Measurements from ENCODE around the gene LHFPL2.

DNA sequence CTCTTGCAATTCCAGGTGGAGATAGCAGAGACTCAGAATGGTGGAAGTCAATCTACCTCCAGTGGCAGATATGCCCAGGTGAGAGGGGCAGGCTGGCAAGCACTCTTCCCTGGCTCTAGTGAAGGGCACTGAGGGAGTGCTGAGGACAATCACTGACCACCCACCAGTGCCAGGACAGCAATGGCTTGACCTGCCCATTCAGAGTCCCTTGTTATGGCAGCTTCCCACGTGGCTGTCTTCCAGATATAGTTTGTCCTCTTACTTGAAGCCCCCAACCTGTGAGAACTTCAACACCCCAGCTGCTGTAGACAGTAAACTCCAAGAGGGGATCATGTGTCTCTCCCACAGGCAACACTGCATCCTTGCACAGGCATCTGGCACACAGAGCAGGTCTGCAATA, 104.7 kb downstream of the LHFPL2 start:
- TF ChIP-seq BHLHE40 (IDR thresholded peaks at IDR 0.05; ENCODE audit: low read length) = no peak
- TF ChIP-seq TOE1 (IDR thresholded peaks at IDR 0.05; ENCODE audit: borderline replicate concordance) = no peak
- TF ChIP-seq TOE1 (CRISPR knock-in tag; IDR thresholded peaks at IDR 0.05; ENCODE audit: borderline replicate concordance, low read depth) = no peak
- no peak for TF ChIP-seq JUNB (CRISPR knock-in tag; conservative IDR thresholded peaks at IDR 0.05)
- TF ChIP-seq, protein P1, sequence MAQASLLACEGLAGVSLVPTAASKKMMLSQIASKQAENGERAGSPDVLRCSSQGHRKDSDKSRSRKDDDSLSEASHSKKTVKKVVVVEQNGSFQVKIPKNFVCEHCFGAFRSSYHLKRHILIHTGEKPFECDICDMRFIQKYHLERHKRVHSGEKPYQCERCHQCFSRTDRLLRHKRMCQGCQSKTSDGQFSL (CRISPR knock-in tag; IDR thresholded peaks at IDR 0.05) = no peak
- TF ChIP-seq, protein P1 (tag; IDR thresholded peaks at IDR 0.05) = no peak
- TF ChIP-seq SREBF1 (IDR thresholded peaks at IDR 0.05; ENCODE audit: borderline replicate concordance, low read depth, low read length) = no peak
- TF ChIP-seq YY1 (IDR thresholded peaks at IDR 0.05; ENCODE audit: borderline replicate concordance in 1 of 3, control insufficient read depth in 1 of 3, extremely low read depth in 1 of 3, insufficient read depth in 3 of 3, insufficient read length in 1 of 3, insufficient replicate concordance in 2 of 3, low read depth in 1 of 3, low read length in 2 of 3) = no peak

Measured in K562 (cell line).